GM23338 (cell line): ENCODE measurements around the gene PIK3CB. TPM values are rescaled to one million over a fixed set of nuclear protein-coding genes. Genes with fewer than 3 reads are reported as not detected.

Source experiments
- ATAC-seq: fragments of 200-7000 bp; cut with Tn5 transposase; 3 replicates; pipeline ENCODE4 v1.9.1; 2020
- DNase-seq: peaks from one replicate; pipeline ENCODE4 v3.0.0-alpha.2; 2015; ENCODE audit warnings: low spot score
- H2AFZ ChIP-seq: fragments of 200-600 bp; sonication (generic); 2 replicates; pipeline ENCODE4 v1.8.0; 2016; ENCODE audit warnings: antibody characterized with exemption, mild to moderate bottlenecking, moderate library complexity
- H3F3A ChIP-seq: fragments of 200-600 bp; sonication (generic); replicated peaks from 2 replicates; pipeline ENCODE4 v1.8.0; 2017; ENCODE audit warnings: antibody characterized with exemption, mixed run types, low read depth
- H3K27ac ChIP-seq: fragments of 200-600 bp; sonication (generic); 2 replicates; pipeline ENCODE4 v1.6.1; 2016; ENCODE audit warnings: low read depth
- H3K27me3 ChIP-seq: fragments of 200-600 bp; sonication (generic); 2 replicates; pipeline ENCODE4 v1.8.0; 2016; ENCODE audit warnings: mild to moderate bottlenecking, mixed run types, moderate library complexity; ENCODE audit not compliant: insufficient read depth
- H3K36me3 ChIP-seq: fragments of 200-600 bp; sonication (generic); 2 replicates; pipeline ENCODE4 v1.8.0; 2016; ENCODE audit warnings: mild to moderate bottlenecking; ENCODE audit not compliant: insufficient read depth
- H3K4me1 ChIP-seq: fragments of 200-600 bp; sonication (generic); 2 replicates; pipeline ENCODE4 v1.8.0; 2016; ENCODE audit warnings: mild to moderate bottlenecking, moderate library complexity; ENCODE audit not compliant: insufficient read depth
- H3K4me2 ChIP-seq: fragments of 200-600 bp; sonication (generic); 2 replicates; pipeline ENCODE4 v1.7.1; 2017; ENCODE audit warnings: mixed run types
- H3K4me3 ChIP-seq: fragments of 200-600 bp; sonication (generic); 2 replicates; pipeline ENCODE4 v1.6.1; 2016; ENCODE audit warnings: mixed run types
- H3K79me2 ChIP-seq: fragments of 200-600 bp; sonication (generic); replicated peaks from 2 replicates; pipeline ENCODE4 v1.8.0; 2017; ENCODE audit warnings: mild to moderate bottlenecking; ENCODE audit not compliant: insufficient read depth
- H3K9me2 ChIP-seq: fragments of 200-600 bp; sonication (generic); 2 replicates; pipeline ENCODE4 v1.8.0; 2017; ENCODE audit not compliant: insufficient read depth
- H4K20me1 ChIP-seq: fragments of 200-600 bp; sonication (generic); replicated peaks from 2 replicates; pipeline ENCODE4 v1.8.0; 2017; ENCODE audit warnings: mild to moderate bottlenecking; ENCODE audit not compliant: insufficient read depth
- H3K27ac Mint-ChIP-seq: 2 replicates; pipeline ENCODE4 v1.8.0; 2020; ENCODE audit warnings: inconsistent platforms, mild to moderate bottlenecking, moderate library complexity, mixed read lengths
- H3K27me3 Mint-ChIP-seq: 3 replicates; pipeline ENCODE4 v1.8.0; 2022; ENCODE audit warnings: low read depth, mild to moderate bottlenecking, moderate library complexity, mixed read lengths, inconsistent platforms; ENCODE audit not compliant: insufficient read depth, poor library complexity
- H3K36me3 Mint-ChIP-seq: 3 replicates; pipeline ENCODE4 v1.8.0; 2021; ENCODE audit warnings: low read depth, mild to moderate bottlenecking, inconsistent platforms, moderate library complexity, mixed read lengths
- H3K4me1 Mint-ChIP-seq: 3 replicates; pipeline ENCODE4 v1.8.0; 2020; ENCODE audit warnings: mild to moderate bottlenecking, inconsistent platforms, mixed read lengths
- H3K4me3 Mint-ChIP-seq: 3 replicates; pipeline ENCODE4 v1.8.0; 2021; ENCODE audit warnings: moderate library complexity, mild to moderate bottlenecking, inconsistent platforms, mixed read lengths
- H3K9me3 Mint-ChIP-seq: 3 replicates; pipeline ENCODE4 v1.8.0; 2020; ENCODE audit warnings: moderate library complexity, mild to moderate bottlenecking, inconsistent platforms, mixed read lengths
- CREB1 ChIP-seq: fragments of 250-450 bp; sonication (Bioruptor Pico); IDR thresholded peaks from 2 replicates; pipeline ENCODE4 v1.5.0; 2020; ENCODE audit warnings: low read depth, mild to moderate bottlenecking, moderate library complexity
- EZH2phosphoT487 ChIP-seq: fragments of 200-600 bp; sonication (generic); IDR thresholded peaks from one replicate; pipeline ENCODE4 v1.8.1; 2018; ENCODE audit warnings: antibody characterized with exemption; ENCODE audit not compliant: unreplicated experiment
- NANOG ChIP-seq: IDR thresholded peaks from 2 replicates; pipeline ENCODE4 v1.6.1; 2016; ENCODE audit warnings: antibody characterized with exemption, borderline replicate concordance
- POLR2AphosphoS5 ChIP-seq: IDR thresholded peaks from 2 replicates; pipeline ENCODE4 v1.6.1; 2016; ENCODE audit warnings: antibody characterized with exemption, low read depth
- ZNF331 ChIP-seq: fragments of 250-450 bp; sonication (Bioruptor Pico); IDR thresholded peaks from 2 replicates; pipeline ENCODE4 v1.5.0; 2020; ENCODE audit warnings: low read depth, mild to moderate bottlenecking, moderate library complexity
- ZNF462 ChIP-seq: fragments of 250-450 bp; sonication (Bioruptor Pico); IDR thresholded peaks from 2 replicates; pipeline ENCODE4 v1.5.0; 2020; ENCODE audit warnings: mild to moderate bottlenecking, moderate library complexity
- polyA plus RNA-seq: library from polyadenylated mRNA; unstranded; fragments of >200 nt; fragmentation: Nextera tagmentation; extraction: Ambion mirVana; gene quantifications from 2 replicates; pipeline ENCODE4 v1.2.1, GENCODE V29; 2016
- total RNA-seq: library from RNA; depleted of rRNA; stranded (reverse); fragments of >200 nt; shearing (Covaris generic); gene quantifications from 2 replicates; pipeline ENCODE4 v1.2.3, GENCODE V29; 2014
- TF ChIP-seq, protein P1 (sequence below), 2 experiments: fragments of 200-600 bp in 1 of 2; sonication (generic) in 1 of 2; conservative IDR thresholded peaks; 2 replicates each; pipeline versions ENCODE4 v1.5.1 to v1.6.1; 2016 to 2017; ENCODE audit warnings: antibody characterized with exemption in 2 of 2, low read depth in 2 of 2, mild to moderate bottlenecking in 2 of 2, moderate library complexity in 1 of 2
- TF ChIP-seq, protein P2 (sequence below): IDR thresholded peaks from 2 replicates; pipeline ENCODE4 v1.6.1; 2016; ENCODE audit warnings: antibody characterized with exemption

Gene PIK3CB
- total and polyA plus RNA-seq, 2 experiments from 2014 or later, result 13.3 to 32.4 TPM

GRCh38 chr3:138800248-138800647 is 34.5 kb downstream of the PIK3CB start (continued):
- no peak for TF ChIP-seq ZNF462 (CRISPR knock-in tag)
- no peak for TF ChIP-seq CREB1 (CRISPR knock-in tag)
- TF ChIP-seq, protein P1, sequence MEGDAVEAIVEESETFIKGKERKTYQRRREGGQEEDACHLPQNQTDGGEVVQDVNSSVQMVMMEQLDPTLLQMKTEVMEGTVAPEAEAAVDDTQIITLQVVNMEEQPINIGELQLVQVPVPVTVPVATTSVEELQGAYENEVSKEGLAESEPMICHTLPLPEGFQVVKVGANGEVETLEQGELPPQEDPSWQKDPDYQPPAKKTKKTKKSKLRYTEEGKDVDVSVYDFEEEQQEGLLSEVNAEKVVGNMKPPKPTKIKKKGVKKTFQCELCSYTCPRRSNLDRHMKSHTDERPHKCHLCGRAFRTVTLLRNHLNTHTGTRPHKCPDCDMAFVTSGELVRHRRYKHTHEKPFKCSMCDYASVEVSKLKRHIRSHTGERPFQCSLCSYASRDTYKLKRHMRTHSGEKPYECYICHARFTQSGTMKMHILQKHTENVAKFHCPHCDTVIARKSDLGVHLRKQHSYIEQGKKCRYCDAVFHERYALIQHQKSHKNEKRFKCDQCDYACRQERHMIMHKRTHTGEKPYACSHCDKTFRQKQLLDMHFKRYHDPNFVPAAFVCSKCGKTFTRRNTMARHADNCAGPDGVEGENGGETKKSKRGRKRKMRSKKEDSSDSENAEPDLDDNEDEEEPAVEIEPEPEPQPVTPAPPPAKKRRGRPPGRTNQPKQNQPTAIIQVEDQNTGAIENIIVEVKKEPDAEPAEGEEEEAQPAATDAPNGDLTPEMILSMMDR (conservative IDR thresholded peaks at IDR 0.05; ENCODE audit: low read depth in 2 of 2), result no peak
- TF ChIP-seq, protein P2, sequence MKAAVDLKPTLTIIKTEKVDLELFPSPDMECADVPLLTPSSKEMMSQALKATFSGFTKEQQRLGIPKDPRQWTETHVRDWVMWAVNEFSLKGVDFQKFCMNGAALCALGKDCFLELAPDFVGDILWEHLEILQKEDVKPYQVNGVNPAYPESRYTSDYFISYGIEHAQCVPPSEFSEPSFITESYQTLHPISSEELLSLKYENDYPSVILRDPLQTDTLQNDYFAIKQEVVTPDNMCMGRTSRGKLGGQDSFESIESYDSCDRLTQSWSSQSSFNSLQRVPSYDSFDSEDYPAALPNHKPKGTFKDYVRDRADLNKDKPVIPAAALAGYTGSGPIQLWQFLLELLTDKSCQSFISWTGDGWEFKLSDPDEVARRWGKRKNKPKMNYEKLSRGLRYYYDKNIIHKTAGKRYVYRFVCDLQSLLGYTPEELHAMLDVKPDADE, result no peak

DNA sequence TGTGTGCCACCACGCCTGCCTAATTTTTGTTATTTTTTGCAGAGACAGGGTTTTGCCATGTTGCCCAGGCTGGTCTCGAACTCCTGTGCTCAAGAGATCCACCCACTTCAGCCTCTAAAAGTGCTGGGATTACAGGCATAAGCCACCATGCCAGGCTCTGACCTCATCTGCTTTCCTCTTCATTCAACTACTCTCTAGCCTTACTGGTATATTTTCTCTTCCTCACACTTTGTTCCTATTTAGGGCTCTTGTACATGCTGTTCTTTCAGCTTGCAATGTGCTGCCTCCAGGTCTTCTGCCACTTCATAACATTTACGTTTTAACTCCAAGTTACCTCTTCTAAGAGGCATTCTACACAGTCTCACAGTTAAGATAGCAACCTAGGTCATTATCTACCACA is 34.9 kb downstream of the PIK3CB start:
- H3K4me3 Mint-ChIP-seq, result no peak overlapping the region
- Histone ChIP-seq H3F3A (no peaks in the 10 kb centered on the region), H3K4me3 (no peak overlapping the region), H4K20me1 (peaks cover 13% of the 10 kb centered on the region), H3K4me1 (no peaks in the 10 kb centered on the region; the same call in 1 of the 2 replicates), H2AFZ (no peak overlapping the region), H3K9me2 (no peaks in the 10 kb centered on the region), H3K79me2 (peaks cover 79% of the 10 kb centered on the region), H3K27ac (no peak overlapping the region), H3K4me2 (no peak overlapping the region), H3K27me3 (no peaks in the 10 kb centered on the region), H3K36me3 (no peaks in the 10 kb centered on the region)
- no peak for DNase-seq
- H3K9me3 Mint-ChIP-seq, result no peaks in the 10 kb centered on the region
- peaks cover 2% of the 10 kb centered on the region for H3K27me3 Mint-ChIP-seq
- no peak overlapping the region for H3K27ac Mint-ChIP-seq
- peaks cover 4% of the 10 kb centered on the region; the same call in 1 of the 3 replicates for H3K36me3 Mint-ChIP-seq
- peaks cover 7% of the 10 kb centered on the region; the same call in 2 of the 3 replicates for H3K4me1 Mint-ChIP-seq
- ATAC-seq, result no peak
- TF ChIP-seq POLR2AphosphoS5 (no peak), EZH2phosphoT487 (no peak), ZNF331 (CRISPR knock-in tag) (no peak), NANOG (no peak)
